Transverse colon (tissue), 4 donors: Measurements from ENCODE around the gene YJEFN3. TPM values are rescaled to one million over a fixed set of nuclear protein-coding genes. Genes with fewer than 3 reads are reported as not detected.

Experiments used
- DNase-seq: peaks from one replicate; pipeline ENCODE4 v3.0.0-alpha.2; 2019
- H3K27ac ChIP-seq, 4 donors: fragments of 200-600 bp; sonication (generic); 2 replicates each; pipeline ENCODE4 v1.5.1; 2016 to 2018; ENCODE audit warnings: inconsistent platforms in 4 of 4
- H3K27me3 ChIP-seq: fragments of 200-600 bp; sonication (generic); 2 replicates; pipeline ENCODE4 v1.5.1; 2017; ENCODE audit warnings: inconsistent platforms
- H3K36me3 ChIP-seq, 4 donors: fragments of 200-600 bp; sonication (generic); 2 replicates each; pipeline ENCODE4 v1.5.1; 2017 to 2019; ENCODE audit warnings: inconsistent platforms in 4 of 4
- H3K4me1 ChIP-seq, 4 donors: fragments of 200-600 bp; sonication (generic); 2 replicates each; pipeline ENCODE4 v1.5.1; 2017 to 2020; ENCODE audit warnings: inconsistent platforms in 4 of 4
- H3K4me3 ChIP-seq, 4 donors: fragments of 200-600 bp; sonication (generic); 1 replicate in 1 of 4; 2 replicates in 3 of 4; pipeline versions ENCODE4 v1.5.1 to v1.6.1; 2017 to 2019; ENCODE audit warnings: inconsistent platforms in 4 of 4
- H3K9me3 ChIP-seq, 2 donors: fragments of 200-600 bp; sonication (generic); 2 replicates each; pipeline ENCODE4 v1.5.1; 2017 to 2019; ENCODE audit warnings: inconsistent platforms in 2 of 2
- EP300 ChIP-seq: sonication (generic); formaldehyde crosslinking; IDR thresholded peaks from one replicate; pipeline ENCODE4 v1.6.1; 2017; ENCODE audit warnings: antibody characterized with exemption, low read depth
- POLR2A ChIP-seq: fragments of 450-650 bp; IDR thresholded peaks from one replicate; pipeline ENCODE4 v1.6.1; 2016; ENCODE audit warnings: antibody characterized with exemption, mild to moderate bottlenecking, moderate library complexity
- POLR2AphosphoS5 ChIP-seq, 3 donors: sonication (generic); formaldehyde crosslinking; IDR thresholded peaks; one replicate each; pipeline ENCODE4 v1.6.1; 2016; ENCODE audit warnings: antibody characterized with exemption in 3 of 3
- WGBS, 2 donors: methylation state at CpG; one replicate each; pipeline ENCODE4 v1.1.5; 2018; ENCODE audit warnings: low coverage in 1 of 2; 5-methylcytosine and 5-hydroxymethylcytosine counted together
- in situ Hi-C, 4 donors: fragments of 200-750 bp; cut with MboI; loops; one replicate each; pipeline versions ENCODE4 v1.15.0 to v1.15.1; 2017; ENCODE audit warnings: low sequenced_read_pairs in 3 of 4, low pct_ligation_motif_present in 1 of 4, low pct_unique_long_range_greater_than_20kb in 1 of 4
- intact Hi-C: fragments of 100-400 bp; cut with DNase I; formaldehyde crosslinking; loops from one replicate; pipeline ENCODE4 v1.15.1; 2023; ENCODE audit warnings: low total_unique reads
- total RNA-seq, 4 donors: library from RNA; depleted of rRNA; stranded (reverse); fragments of >200 nt; gene quantifications; one replicate each; pipeline ENCODE4 v1.1.0, GENCODE V29; 2016
- TF ChIP-seq, protein P1 (sequence below), 5 experiments: fragments of 200-600 bp in 3 of 5; fragments of 450-650 bp in 2 of 5; sonication (generic) in 3 of 5; IDR thresholded peaks; 1 replicate in 2 of 5; 2 replicates in 3 of 5; pipeline ENCODE4 v1.5.1; 2016 to 2017; ENCODE audit warnings: antibody characterized with exemption in 5 of 5, inconsistent platforms in 3 of 5, mild to moderate bottlenecking in 2 of 5, moderate library complexity in 1 of 5

YJEFN3 gene
- total RNA-seq, 4 donors from 2014 or later = 3.5 to 6.0 (median 4.0) TPM

DNA sequence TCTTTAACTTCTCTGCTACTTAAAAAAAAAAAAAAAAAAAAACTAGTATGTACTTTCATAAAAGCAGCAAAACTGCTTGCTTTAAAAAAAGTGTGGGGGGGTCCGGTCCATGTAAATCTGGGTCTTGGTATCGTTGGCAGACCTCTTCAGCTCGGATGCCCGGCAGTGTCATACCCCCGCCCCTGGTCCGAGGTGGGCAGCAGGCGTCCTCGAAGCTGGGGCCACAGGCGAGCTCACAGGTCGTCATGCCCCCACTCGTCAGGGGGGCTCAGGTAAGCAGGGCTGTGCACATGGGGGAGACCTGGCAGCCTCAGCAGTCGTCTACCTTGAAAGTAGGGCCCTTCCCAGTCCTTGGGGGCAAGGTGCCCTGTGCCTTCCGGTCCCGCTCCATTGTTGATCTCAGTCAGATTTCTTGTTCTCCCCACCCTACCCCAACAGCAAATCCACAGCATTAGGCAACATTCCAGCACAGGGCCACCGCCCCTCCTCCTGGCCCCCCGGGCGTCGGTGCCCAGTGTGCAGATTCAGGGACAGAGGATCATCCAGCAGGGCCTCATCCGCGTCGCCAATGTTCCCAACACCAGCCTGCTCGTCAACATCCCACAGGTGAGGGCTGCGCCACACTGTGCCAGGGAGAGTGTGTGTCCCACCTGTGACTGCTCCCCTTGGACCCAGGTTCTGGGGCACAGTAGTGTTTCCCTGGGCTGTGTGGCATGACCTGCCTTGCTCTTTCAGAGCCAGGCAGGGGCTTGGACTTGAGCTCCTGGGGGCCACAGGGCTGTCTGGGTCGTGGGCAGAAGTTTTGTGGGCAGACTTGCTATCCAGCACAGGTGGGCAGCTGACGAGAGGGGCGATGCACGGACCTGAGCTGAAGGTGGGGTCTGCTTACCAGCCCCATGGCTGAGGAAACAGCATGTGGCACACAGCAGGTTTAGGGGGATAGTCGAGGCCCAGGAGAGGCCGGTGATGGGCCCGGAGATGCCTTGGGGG, 32.8 kb upstream of the YJEFN3 start:
- H3K4me1 ChIP-seq = no peaks in the 10 kb centered on the region
- WGBS, 2 donors = 86 to 92% methylated on average over 4 to 30 of the region's 30 CpGs
- no peaks in the 10 kb centered on the region for H3K9me3 ChIP-seq
- no peak for DNase-seq
- in situ Hi-C loops (loop anchor here in 3 of 4 donors (25.0 kb wide), 2 partner anchors 134 to 309 kb away; partner anchors contain the start of genes BORCS8 (in 1 of the 3) and RFXANK (in 1 of the 3)), intact Hi-C loops (no loop called here)
- no peak overlapping the region for H3K4me3 ChIP-seq
- H3K36me3 ChIP-seq = peaks cover 0 to 55% (median 14%) of the 10 kb centered on the region in 4 donors
- H3K27ac ChIP-seq = no peak overlapping the region
- no peaks in the 10 kb centered on the region for H3K27me3 ChIP-seq
- TF ChIP-seq, protein P1, sequence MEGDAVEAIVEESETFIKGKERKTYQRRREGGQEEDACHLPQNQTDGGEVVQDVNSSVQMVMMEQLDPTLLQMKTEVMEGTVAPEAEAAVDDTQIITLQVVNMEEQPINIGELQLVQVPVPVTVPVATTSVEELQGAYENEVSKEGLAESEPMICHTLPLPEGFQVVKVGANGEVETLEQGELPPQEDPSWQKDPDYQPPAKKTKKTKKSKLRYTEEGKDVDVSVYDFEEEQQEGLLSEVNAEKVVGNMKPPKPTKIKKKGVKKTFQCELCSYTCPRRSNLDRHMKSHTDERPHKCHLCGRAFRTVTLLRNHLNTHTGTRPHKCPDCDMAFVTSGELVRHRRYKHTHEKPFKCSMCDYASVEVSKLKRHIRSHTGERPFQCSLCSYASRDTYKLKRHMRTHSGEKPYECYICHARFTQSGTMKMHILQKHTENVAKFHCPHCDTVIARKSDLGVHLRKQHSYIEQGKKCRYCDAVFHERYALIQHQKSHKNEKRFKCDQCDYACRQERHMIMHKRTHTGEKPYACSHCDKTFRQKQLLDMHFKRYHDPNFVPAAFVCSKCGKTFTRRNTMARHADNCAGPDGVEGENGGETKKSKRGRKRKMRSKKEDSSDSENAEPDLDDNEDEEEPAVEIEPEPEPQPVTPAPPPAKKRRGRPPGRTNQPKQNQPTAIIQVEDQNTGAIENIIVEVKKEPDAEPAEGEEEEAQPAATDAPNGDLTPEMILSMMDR (IDR thresholded peaks at IDR 0.05) = no peak
- no peak for TF ChIP-seq POLR2A
- no peak for TF ChIP-seq POLR2AphosphoS5 (IDR thresholded peaks at IDR 0.05)
- TF ChIP-seq EP300 = no peak

DNA sequence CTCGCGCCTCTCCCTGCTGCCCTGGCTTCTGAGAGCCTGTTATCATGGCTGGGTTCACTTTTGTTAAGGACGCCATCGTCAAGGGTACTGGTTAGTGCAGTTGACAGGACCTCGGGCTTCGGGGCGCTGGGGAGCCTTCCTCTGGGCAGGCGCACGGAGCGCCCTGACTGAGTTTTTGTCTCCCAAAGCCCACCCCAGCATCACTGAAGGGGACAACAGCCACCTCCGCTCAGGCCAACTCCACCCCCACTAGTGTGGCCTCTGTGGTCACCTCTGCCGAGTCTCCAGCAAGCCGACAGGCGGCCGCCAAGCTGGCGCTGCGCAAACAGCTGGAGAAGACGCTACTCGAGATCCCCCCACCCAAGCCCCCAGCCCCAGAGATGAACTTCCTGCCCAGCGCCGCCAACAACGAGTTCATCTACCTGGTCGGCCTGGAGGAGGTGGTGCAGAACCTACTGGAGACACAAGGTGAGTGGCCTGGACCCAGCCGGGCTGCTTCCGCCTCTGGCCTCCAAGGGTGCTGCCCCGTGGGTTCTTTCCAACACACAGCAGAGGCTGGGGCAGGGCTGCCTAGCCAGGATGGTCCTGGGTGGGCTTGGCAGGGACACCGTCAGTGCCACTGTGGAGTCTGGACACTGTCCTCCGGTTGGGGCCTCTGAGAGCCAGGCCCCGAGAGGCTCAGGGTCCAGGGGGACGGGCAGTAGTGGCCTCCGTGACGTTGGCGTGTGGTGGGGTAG, 30.3 kb upstream of the YJEFN3 start:
- Histone ChIP-seq H3K9me3 (no peaks in the 10 kb centered on the region), H3K36me3 (peaks cover 0 to 70% (median 25%) of the 10 kb centered on the region in 4 donors), H3K4me3 (no peak overlapping the region), H3K27ac (no peak overlapping the region), H3K4me1 (no peaks in the 10 kb centered on the region), H3K27me3 (no peaks in the 10 kb centered on the region)
- in situ Hi-C loops (loop anchor here in 3 of 4 donors (25.0 kb wide), 2 partner anchors 136 to 311 kb away; partner anchors contain the start of genes BORCS8 (in 1 of the 3) and RFXANK (in 1 of the 3)), intact Hi-C loops (no loop called here)
- WGBS, 2 donors = 92% methylated on average over 33 of the region's 33 CpGs; no CpG with 5 or more reads in 1 of the 2 donors
- TF ChIP-seq, protein P1 (IDR thresholded peaks at IDR 0.05) = no peak
- TF ChIP-seq POLR2AphosphoS5 (IDR thresholded peaks at IDR 0.05) (no peak), EP300 (no peak), POLR2A (no peak)
- no peak for DNase-seq

DNA sequence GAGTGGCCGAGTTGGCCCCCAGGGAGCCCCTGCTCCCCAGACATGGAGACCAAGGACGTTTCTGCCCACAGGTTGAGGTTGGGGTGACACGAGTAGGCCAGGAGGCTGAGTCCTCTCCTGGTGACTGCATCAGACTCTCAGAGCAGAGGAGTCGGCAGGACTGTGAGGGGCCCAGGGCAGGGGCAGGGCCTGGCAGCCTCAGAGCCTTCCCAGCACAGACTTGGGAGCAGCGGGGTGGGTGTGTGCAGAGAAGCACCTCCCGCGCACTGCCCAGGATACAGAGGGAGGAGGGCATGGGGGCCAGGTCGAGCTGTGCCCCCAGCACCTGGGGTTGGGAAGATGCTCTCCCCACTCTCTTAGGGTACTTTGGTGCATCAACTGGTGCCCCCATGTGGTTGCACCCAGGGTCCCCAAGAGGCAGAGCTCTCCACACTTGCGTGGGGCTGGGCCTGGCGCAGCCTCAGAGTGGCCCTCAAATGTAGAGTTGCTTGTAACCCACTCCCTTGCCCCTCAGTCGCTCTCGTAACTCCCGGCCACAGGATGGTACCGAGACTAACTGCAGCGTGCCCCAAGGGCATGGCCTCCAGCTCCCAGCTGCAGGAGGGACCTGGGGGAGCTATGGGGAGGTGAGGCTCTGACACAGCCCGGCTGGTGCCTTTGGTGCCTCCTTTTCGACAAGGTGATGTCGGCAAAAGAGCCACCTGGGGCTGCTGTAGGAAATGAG, 29.3 kb upstream of the YJEFN3 start:
- Histone ChIP-seq H3K27me3 (no peaks in the 10 kb centered on the region), H3K4me1 (no peaks in the 10 kb centered on the region), H3K27ac (no peak overlapping the region), H3K36me3 (peaks cover 0 to 71% (median 25%) of the 10 kb centered on the region in 4 donors), H3K9me3 (no peaks in the 10 kb centered on the region), H3K4me3 (no peak overlapping the region)
- in situ Hi-C loops = loop anchor here in 3 of 4 donors (25.0 kb wide), 2 partner anchors 137 to 312 kb away; partner anchors contain the start of genes BORCS8 (in 1 of the 3) and RFXANK (in 1 of the 3)
- TF ChIP-seq EP300 (no peak), POLR2A (no peak), POLR2AphosphoS5 (IDR thresholded peaks at IDR 0.05) (no peak)
- TF ChIP-seq, protein P1 (IDR thresholded peaks at IDR 0.05) = no peak
- 92% methylated on average over 18 of the region's 18 CpGs; no CpG with 5 or more reads in 1 of the 2 donors for WGBS, 2 donors
- intact Hi-C loops = no loop called here
- no peak for DNase-seq
